Measurements from ENCODE around the gene JAZF1. TPM values are rescaled to one million over a fixed set of nuclear protein-coding genes. Genes with fewer than 3 reads are reported as not detected.
"Not testable (repeated sequence)": the region's sequence is repeated elsewhere in the genome, so short reads cannot be mapped to it uniquely, and the experiment has no call there.

JAZF1 gene
- total RNA-seq, 1 experiment from 2014 or later = 0.90 TPM

DNA sequence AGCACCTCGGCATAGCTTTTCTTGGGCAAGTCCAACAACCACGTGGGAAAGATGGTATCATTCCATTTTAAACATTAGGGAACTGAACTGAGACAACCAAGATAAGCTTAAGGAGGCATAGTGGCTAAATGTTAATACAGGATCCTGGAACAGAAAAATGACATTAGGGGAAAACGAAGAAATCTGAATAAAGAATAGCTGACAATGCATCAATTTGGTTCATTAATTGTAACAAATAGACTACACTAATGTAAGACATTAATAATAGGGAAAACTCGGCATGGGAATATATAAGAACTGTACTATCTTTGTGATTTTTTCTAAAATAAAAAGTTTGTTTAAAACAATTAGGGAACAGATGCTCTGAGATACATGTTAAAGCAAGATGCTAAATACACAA, 165.4 kb downstream of the JAZF1 start:
- Histone ChIP-seq H3K4me2 (no peak overlapping the region), H3K27me3 (ENCODE audit: insufficient read depth, low read depth) (no peaks in the 10 kb centered on the region), H3K36me3 (ENCODE audit: low read depth) (no peaks in the 10 kb centered on the region), H3F3A (ENCODE audit: insufficient read depth, low read depth) (no peaks in the 10 kb centered on the region), H3K9me2 (ENCODE audit: insufficient read depth) (no peaks in the 10 kb centered on the region), H3K79me2 (ENCODE audit: low read depth) (no peaks in the 10 kb centered on the region), H4K20me1 (ENCODE audit: insufficient read depth) (no peaks in the 10 kb centered on the region), H3K9me3 (ENCODE audit: insufficient read depth, low read depth) (0 out of 2 replicates have a peak, but pooled peaks cover 5% of the 10 kb centered on the region), H3K4me1 (replicated peaks; ENCODE audit: insufficient read depth) (peaks cover 3% of the 10 kb centered on the region; the same call in 1 of the 2 replicates), H3K27ac (no peak overlapping the region), H2AFZ (no peak overlapping the region), H3K4me3 (no peak overlapping the region)
- no TSS peak for BruUV-seq (replicated peaks)
- no peak for DNase-seq
- CTCF ChIA-PET = interaction anchor here (0.7 kb wide), 1 partner anchor 807 kb away, joined by 3 read pairs; no protein-coding TSS in a partner anchor
- intact Hi-C loops (cut with micrococcal nuclease; ENCODE audit: unreplicated experiment) = no loop called here
- POLR2A ChIA-PET (ENCODE audit: unreplicated experiment) = no interaction called here
- TF ChIP-seq, protein P1, sequence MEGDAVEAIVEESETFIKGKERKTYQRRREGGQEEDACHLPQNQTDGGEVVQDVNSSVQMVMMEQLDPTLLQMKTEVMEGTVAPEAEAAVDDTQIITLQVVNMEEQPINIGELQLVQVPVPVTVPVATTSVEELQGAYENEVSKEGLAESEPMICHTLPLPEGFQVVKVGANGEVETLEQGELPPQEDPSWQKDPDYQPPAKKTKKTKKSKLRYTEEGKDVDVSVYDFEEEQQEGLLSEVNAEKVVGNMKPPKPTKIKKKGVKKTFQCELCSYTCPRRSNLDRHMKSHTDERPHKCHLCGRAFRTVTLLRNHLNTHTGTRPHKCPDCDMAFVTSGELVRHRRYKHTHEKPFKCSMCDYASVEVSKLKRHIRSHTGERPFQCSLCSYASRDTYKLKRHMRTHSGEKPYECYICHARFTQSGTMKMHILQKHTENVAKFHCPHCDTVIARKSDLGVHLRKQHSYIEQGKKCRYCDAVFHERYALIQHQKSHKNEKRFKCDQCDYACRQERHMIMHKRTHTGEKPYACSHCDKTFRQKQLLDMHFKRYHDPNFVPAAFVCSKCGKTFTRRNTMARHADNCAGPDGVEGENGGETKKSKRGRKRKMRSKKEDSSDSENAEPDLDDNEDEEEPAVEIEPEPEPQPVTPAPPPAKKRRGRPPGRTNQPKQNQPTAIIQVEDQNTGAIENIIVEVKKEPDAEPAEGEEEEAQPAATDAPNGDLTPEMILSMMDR (conservative IDR thresholded peaks at IDR 0.05) = no peak
- no peak for TF ChIP-seq EZH2 (IDR thresholded peaks at IDR 0.05; ENCODE audit: low read depth)

DNA sequence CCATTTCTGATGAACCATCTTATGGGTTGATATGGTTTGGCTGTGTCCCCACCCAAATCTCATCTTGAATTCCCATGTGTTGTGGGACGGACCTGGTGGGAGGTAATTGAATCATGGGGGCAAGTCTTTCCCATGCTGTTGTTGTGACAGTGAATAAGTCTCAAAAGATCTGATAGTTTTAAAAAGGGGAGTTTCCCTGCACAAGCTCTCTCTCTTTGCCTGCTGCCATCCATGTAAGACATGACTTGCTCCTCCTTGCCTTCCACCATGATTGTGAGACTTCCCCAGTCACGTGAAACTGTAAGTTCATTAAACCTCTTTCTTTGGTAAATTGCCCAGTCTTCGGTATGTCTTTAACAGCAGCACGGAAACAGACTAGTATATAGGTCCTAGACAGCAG, 166.3 kb downstream of the JAZF1 start:
- H3K36me3 ChIP-seq (ENCODE audit: low read depth); H3K9me3 ChIP-seq (ENCODE audit: insufficient read depth, low read depth); H3K79me2 ChIP-seq (ENCODE audit: low read depth); H3K4me2 ChIP-seq; H3K4me1 ChIP-seq (replicated peaks; ENCODE audit: insufficient read depth); H3K27ac ChIP-seq; H3K4me3 ChIP-seq; H2AFZ ChIP-seq; DNase-seq; intact Hi-C loops (cut with micrococcal nuclease; ENCODE audit: unreplicated experiment); BruUV-seq (replicated peaks); H3K9me2 ChIP-seq (ENCODE audit: insufficient read depth); H3K27me3 ChIP-seq (ENCODE audit: insufficient read depth, low read depth); POLR2A ChIA-PET (ENCODE audit: unreplicated experiment); H4K20me1 ChIP-seq (ENCODE audit: insufficient read depth); H3F3A ChIP-seq (ENCODE audit: insufficient read depth, low read depth): not testable (repeated sequence)
- CTCF ChIA-PET = interaction anchor here (0.6 kb wide), 1 partner anchor 810 kb away, joined by 3 read pairs; no protein-coding TSS in a partner anchor

DNA sequence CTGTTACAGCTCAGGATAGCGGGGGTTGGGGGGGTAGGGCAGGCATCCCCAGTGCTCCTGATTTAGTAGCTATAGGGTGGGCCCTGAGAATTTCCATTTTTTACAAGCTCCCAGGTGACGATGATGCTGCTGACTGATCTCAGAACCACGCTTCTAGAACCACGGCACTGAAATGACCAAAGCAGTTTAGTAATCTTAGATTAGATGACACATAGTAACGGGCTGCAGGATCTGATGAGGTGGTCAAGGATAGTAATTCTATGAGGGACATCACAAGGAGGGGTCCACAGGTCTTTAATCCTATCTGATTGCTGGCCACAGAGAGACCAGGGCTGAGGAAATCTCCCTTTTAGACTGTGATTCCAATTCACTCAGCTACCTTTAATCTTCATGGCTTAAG, 167.2 kb downstream of the JAZF1 start:
- Histone ChIP-seq H3F3A (ENCODE audit: insufficient read depth, low read depth) (0 out of 2 replicates have a peak, but pooled peaks cover 4% of the 10 kb centered on the region), H3K4me1 (replicated peaks; ENCODE audit: insufficient read depth) (no peaks in the 10 kb centered on the region), H3K79me2 (ENCODE audit: low read depth) (no peaks in the 10 kb centered on the region), H3K27me3 (ENCODE audit: insufficient read depth, low read depth) (no peaks in the 10 kb centered on the region), H3K9me2 (ENCODE audit: insufficient read depth) (no peaks in the 10 kb centered on the region), H3K9me3 (ENCODE audit: insufficient read depth, low read depth) (0 out of 2 replicates have a peak, but pooled peaks cover 5% of the 10 kb centered on the region), H3K36me3 (ENCODE audit: low read depth) (no peaks in the 10 kb centered on the region), H3K4me2 (no peak overlapping the region), H2AFZ (no peak overlapping the region), H4K20me1 (ENCODE audit: insufficient read depth) (no peaks in the 10 kb centered on the region), H3K27ac (no peak overlapping the region), H3K4me3 (no peak overlapping the region)
- ChIA-PET POLR2A (ENCODE audit: unreplicated experiment) (interaction anchor here (0.6 kb wide), 1 partner anchor 1974 kb away, joined by 3 read pairs; no protein-coding TSS in a partner anchor), CTCF (interaction anchor here (0.6 kb wide), 1 partner anchor 205 kb away, joined by 3 read pairs; no protein-coding TSS in a partner anchor)
- no peak for DNase-seq
- BruUV-seq (replicated peaks) = no TSS peak
- TF ChIP-seq, protein P1 (conservative IDR thresholded peaks at IDR 0.05) = no peak
- TF ChIP-seq EZH2 (IDR thresholded peaks at IDR 0.05; ENCODE audit: low read depth) = no peak
- intact Hi-C loops (cut with micrococcal nuclease; ENCODE audit: unreplicated experiment) = no loop called here

DNA sequence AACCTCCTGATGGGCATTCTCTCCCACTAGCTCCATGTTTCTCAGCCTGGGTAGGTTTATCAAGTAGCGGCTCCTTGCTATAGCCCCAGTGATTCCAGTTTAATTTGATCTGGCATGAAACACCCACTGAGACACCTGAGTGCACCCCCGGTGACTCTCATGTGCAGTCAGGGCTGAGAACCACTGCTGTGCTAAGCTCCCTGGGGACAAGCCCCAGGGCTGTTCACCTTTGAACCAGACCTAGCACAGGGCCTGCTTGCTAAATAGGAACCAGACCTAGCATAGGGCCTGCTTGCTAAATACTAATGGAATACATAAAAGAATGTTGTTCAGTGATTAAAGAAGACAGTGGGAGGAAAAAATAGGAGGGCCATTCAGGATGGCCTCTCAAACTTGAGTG, 167.6 kb downstream of the JAZF1 start:
- Histone ChIP-seq H3K27me3 (ENCODE audit: insufficient read depth, low read depth) (no peaks in the 10 kb centered on the region), H3K27ac (no peak overlapping the region), H2AFZ (no peak overlapping the region), H3K4me1 (replicated peaks; ENCODE audit: insufficient read depth) (no peaks in the 10 kb centered on the region), H3F3A (ENCODE audit: insufficient read depth, low read depth) (0 out of 2 replicates have a peak, but pooled peaks cover 5% of the 10 kb centered on the region), H3K36me3 (ENCODE audit: low read depth) (no peaks in the 10 kb centered on the region), H4K20me1 (ENCODE audit: insufficient read depth) (no peaks in the 10 kb centered on the region), H3K4me3 (no peak overlapping the region), H3K9me3 (ENCODE audit: insufficient read depth, low read depth) (0 out of 2 replicates have a peak, but pooled peaks cover 5% of the 10 kb centered on the region), H3K79me2 (ENCODE audit: low read depth) (no peaks in the 10 kb centered on the region), H3K4me2 (no peak overlapping the region), H3K9me2 (ENCODE audit: insufficient read depth) (no peaks in the 10 kb centered on the region)
- POLR2A ChIA-PET (ENCODE audit: unreplicated experiment) = interaction anchor here (0.6 kb wide), 1 partner anchor 1973 kb away, joined by 3 read pairs; no protein-coding TSS in a partner anchor
- intact Hi-C loops (cut with micrococcal nuclease; ENCODE audit: unreplicated experiment) = no loop called here
- no peak for DNase-seq
- CTCF ChIA-PET = interaction anchor here (0.7 kb wide), 1 partner anchor 80 kb away, joined by 3 read pairs; no protein-coding TSS in a partner anchor
- BruUV-seq (replicated peaks) = no TSS peak
- TF ChIP-seq, protein P1 (conservative IDR thresholded peaks at IDR 0.05) = no peak
- TF ChIP-seq EZH2 (IDR thresholded peaks at IDR 0.05; ENCODE audit: low read depth) = no peak

Measured in PC-9 (cell line).